Measurements from ENCODE around the gene ITGB3BP.

Gene ITGB3BP

DNA sequence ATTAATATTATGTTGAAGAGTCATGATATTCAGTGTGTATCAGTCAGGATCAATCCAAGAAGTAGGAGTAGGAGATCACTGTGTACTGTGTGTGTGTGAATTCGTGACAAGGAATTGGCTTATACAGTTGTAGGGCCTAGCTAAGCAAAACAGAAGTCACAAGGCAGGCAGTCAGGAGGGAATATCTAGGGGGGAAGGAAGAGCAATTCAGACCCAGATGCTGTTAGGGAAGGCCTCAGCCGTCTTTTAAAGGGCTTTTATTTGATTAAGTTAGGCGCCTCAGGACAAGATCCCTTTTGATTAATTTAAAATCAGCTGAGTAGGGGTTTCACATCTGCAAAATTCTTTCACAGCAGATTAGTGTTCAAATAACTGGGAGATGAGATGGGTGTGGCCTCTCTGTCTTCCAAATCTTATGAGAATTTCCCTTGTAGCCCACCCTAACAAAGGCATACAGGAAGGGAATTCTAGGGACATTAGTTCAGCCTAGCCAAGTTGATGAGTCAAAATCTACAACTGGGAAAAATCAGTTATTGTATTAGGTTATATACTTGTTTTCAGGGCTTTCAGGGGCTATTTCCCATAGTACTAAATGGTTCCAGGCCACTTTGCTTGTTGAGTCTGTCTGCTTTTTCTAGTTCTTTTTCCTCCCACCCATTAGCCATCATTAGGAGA is 108.2 kb downstream of the ITGB3BP start:
- TF ChIP-seq, protein P1, sequence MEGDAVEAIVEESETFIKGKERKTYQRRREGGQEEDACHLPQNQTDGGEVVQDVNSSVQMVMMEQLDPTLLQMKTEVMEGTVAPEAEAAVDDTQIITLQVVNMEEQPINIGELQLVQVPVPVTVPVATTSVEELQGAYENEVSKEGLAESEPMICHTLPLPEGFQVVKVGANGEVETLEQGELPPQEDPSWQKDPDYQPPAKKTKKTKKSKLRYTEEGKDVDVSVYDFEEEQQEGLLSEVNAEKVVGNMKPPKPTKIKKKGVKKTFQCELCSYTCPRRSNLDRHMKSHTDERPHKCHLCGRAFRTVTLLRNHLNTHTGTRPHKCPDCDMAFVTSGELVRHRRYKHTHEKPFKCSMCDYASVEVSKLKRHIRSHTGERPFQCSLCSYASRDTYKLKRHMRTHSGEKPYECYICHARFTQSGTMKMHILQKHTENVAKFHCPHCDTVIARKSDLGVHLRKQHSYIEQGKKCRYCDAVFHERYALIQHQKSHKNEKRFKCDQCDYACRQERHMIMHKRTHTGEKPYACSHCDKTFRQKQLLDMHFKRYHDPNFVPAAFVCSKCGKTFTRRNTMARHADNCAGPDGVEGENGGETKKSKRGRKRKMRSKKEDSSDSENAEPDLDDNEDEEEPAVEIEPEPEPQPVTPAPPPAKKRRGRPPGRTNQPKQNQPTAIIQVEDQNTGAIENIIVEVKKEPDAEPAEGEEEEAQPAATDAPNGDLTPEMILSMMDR (IDR thresholded peaks at IDR 0.05; ENCODE audit: low read depth, low read length): no peak
- no peak overlapping the region for H3K4me3 ChIP-seq (ENCODE audit: low read depth, low read length)
- no peak for DNase-seq
- no peaks in the 10 kb centered on the region for H3K9me3 ChIP-seq (ENCODE audit: severe bottlenecking)
- no peaks in the 10 kb centered on the region for H3K36me3 ChIP-seq
- no peaks in the 10 kb centered on the region for H3K27me3 ChIP-seq (ENCODE audit: insufficient read depth, low read depth, severe bottlenecking)
- H3K27ac ChIP-seq: no peak overlapping the region

DNA sequence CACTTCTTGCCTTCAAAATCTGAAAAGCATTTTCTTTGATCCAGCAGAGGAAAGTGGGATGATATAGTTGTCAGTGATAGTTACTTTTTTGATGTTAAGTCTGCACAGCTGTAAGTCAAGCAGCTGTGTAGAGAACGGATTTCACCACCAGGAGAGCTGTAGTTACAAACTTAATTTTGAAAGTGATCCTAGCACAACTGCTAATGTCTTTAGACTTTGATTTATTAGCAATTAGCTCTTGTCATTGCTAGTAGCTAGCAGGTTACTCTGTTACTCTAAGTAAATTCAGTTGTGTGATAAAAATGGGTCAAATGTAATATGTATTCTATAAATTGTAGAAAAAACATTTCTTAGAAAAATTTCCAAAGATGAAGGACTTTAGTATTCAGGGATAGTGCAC is 109.6 kb downstream of the ITGB3BP start:
- Histone ChIP-seq H3K27ac (no peak overlapping the region), H3K36me3 (no peaks in the 10 kb centered on the region), H3K9me3 (ENCODE audit: severe bottlenecking) (no peaks in the 10 kb centered on the region), H3K27me3 (ENCODE audit: insufficient read depth, low read depth, severe bottlenecking) (no peaks in the 10 kb centered on the region), H3K4me3 (ENCODE audit: low read depth, low read length) (no peak overlapping the region)
- no peak for DNase-seq
- TF ChIP-seq, protein P1 (IDR thresholded peaks at IDR 0.05; ENCODE audit: low read depth, low read length): no peak

DNA sequence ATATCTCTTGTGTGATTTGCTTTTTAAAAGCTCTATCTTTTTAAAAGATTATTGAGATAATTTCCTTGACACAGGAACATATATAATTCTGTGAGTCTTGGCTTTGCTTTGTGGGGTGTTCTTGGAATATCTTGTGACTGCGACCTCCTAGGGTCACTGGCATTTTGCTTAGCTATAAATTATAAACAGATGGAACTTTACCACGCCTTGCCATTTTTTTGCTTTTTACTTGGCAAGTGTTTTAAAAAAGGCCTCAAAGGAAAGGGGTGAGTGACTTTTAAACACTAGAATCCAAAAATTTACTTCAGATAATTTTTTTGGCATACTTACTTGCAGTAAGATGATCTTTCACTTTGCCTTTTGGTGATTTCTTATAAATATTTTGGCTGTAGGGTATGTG is 112.0 kb downstream of the ITGB3BP start:
- TF ChIP-seq, protein P1 (IDR thresholded peaks at IDR 0.05; ENCODE audit: low read depth, low read length): no peak
- no peak for DNase-seq
- Histone ChIP-seq H3K36me3 (no peaks in the 10 kb centered on the region), H3K9me3 (ENCODE audit: severe bottlenecking) (no peaks in the 10 kb centered on the region), H3K4me3 (ENCODE audit: low read depth, low read length) (no peak overlapping the region), H3K27me3 (ENCODE audit: insufficient read depth, low read depth, severe bottlenecking) (no peaks in the 10 kb centered on the region), H3K27ac (no peak overlapping the region)

DNA sequence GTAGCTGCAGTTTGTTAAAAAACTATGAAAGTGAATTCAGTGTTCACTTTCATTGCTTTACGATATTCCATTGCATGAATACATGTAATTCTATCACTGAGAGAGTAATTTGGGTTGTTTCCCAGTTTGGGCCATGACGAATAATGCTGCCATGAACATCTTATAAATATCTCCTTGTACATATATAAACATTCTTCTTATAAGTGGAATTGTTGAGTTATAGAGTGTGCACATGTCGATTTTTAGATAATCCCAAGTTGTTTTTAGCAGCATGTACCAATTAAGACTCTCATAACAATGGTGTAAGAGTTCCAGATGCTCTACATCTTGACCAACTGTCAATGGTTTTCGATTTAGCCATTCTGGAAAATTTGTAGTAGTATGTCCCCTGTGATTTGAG is 114.7 kb downstream of the ITGB3BP start:
- Histone ChIP-seq H3K9me3 (ENCODE audit: severe bottlenecking) (no peaks in the 10 kb centered on the region), H3K4me3 (ENCODE audit: low read depth, low read length) (no peak overlapping the region), H3K36me3 (no peaks in the 10 kb centered on the region), H3K27me3 (ENCODE audit: insufficient read depth, low read depth, severe bottlenecking) (no peaks in the 10 kb centered on the region), H3K27ac (no peak overlapping the region)
- DNase-seq: no peak
- TF ChIP-seq, protein P1 (IDR thresholded peaks at IDR 0.05; ENCODE audit: low read depth, low read length): no peak

DNA sequence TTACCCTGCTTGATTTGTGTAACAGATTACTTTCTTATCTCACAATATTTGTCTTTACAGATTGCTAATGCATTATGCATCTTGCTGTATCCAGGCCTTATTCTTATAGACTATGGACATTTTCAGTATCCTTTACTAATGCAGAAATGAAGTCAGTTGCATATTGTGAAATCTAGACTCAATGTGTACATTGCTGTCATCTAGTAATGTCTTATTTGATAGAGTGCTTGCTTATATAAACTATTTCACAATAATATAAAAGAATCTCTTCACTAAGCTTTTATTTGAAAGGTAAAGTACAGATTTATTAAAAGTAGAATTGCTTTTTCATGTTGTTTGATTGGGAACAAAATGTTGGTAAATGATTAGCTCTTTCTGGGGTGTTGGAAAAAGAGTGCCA is 116.0 kb downstream of the ITGB3BP start:
- DNase-seq: no peak
- Histone ChIP-seq H3K36me3 (no peaks in the 10 kb centered on the region), H3K4me3 (ENCODE audit: low read depth, low read length) (no peak overlapping the region), H3K27me3 (ENCODE audit: insufficient read depth, low read depth, severe bottlenecking) (no peaks in the 10 kb centered on the region), H3K27ac (no peak overlapping the region), H3K9me3 (ENCODE audit: severe bottlenecking) (no peaks in the 10 kb centered on the region)
- TF ChIP-seq, protein P1 (IDR thresholded peaks at IDR 0.05; ENCODE audit: low read depth, low read length): no peak

DNA sequence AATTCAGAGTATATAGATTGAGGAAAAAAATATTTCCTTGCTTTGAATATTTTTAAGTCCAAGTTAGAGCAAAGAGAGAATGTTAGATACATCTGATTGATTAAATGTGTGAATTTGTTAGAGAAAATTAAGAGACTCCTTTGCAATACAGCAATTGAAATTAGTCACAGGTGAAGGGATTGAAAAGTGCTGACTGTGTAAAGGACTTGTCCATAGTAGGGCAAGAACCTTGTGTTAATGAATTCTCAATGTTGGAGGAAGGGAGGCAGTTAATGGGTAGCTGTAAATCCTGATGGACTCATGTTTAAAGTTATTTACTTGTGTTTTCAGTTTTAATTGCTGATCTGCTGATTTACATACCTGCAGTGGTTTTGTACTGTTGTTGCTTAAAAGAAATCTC is 117.0 kb downstream of the ITGB3BP start:
- no peaks in the 10 kb centered on the region for H3K36me3 ChIP-seq
- DNase-seq: no peak
- TF ChIP-seq, protein P1 (IDR thresholded peaks at IDR 0.05; ENCODE audit: low read depth, low read length): no peak
- H3K9me3 ChIP-seq (ENCODE audit: severe bottlenecking): no peaks in the 10 kb centered on the region
- no peak overlapping the region for H3K4me3 ChIP-seq (ENCODE audit: low read depth, low read length)
- H3K27me3 ChIP-seq (ENCODE audit: insufficient read depth, low read depth, severe bottlenecking): no peaks in the 10 kb centered on the region
- no peak overlapping the region for H3K27ac ChIP-seq

All from WERI-Rb-1 (cell line).